Keratinocyte (primary cell): ENCODE results near the gene NPM3. TPM values are rescaled to one million over a fixed set of nuclear protein-coding genes. Genes with fewer than 3 reads are reported as not detected.

ENCODE experiments used
- DNase-seq: peaks from one replicate; pipeline ENCODE4 v3.0.0-alpha.2; 2011; ENCODE audit warnings: low read depth, missing footprints, low spot score
- FAIRE-seq: peaks from 2 replicates; lab custom pipeline; 2011; peaks lifted over from hg19 to GRCh38; lab: Jason Lieb, UNC
- H2AFZ ChIP-seq: 2 replicates; pipeline ENCODE4 v1.6.0; 2012; ENCODE audit warnings: low read length, control low read depth, inconsistent platforms; ENCODE audit not compliant: control insufficient read depth
- H3K27ac ChIP-seq: 2 replicates; pipeline ENCODE4 v1.5.1; 2011; ENCODE audit warnings: low read length; ENCODE audit not compliant: control insufficient read depth, insufficient read depth
- H3K27me3 ChIP-seq: 3 replicates; pipeline ENCODE4 v1.6.0; 2011; ENCODE audit warnings: low read length; ENCODE audit not compliant: control insufficient read depth, insufficient read depth; ENCODE audit errors: extremely low read depth
- H3K36me3 ChIP-seq, 2 experiments: 2 replicates in 1 of 2; 3 replicates in 1 of 2; pipeline ENCODE4 v1.5.1; 2011; ENCODE audit warnings: low read length in 2 of 2, mild to moderate bottlenecking in 1 of 2; ENCODE audit not compliant: control insufficient read depth in 2 of 2, insufficient read depth in 2 of 2; ENCODE audit errors: extremely low read depth in 1 of 2
- H3K4me1 ChIP-seq: 3 replicates; pipeline ENCODE4 v1.5.1; 2011; ENCODE audit warnings: low read length; ENCODE audit not compliant: control insufficient read depth, insufficient read depth; ENCODE audit errors: extremely low read depth
- H3K4me2 ChIP-seq: 3 replicates; pipeline ENCODE4 v1.6.0; 2011; ENCODE audit warnings: low read depth, low read length; ENCODE audit not compliant: control insufficient read depth, insufficient read depth; ENCODE audit errors: extremely low read depth
- H3K4me3 ChIP-seq, 3 experiments: fragments of 200-600 bp in 1 of 3; sonication (generic) in 1 of 3; 2 replicates in 2 of 3; 3 replicates in 1 of 3; pipeline ENCODE4 v1.5.1; 2011 to 2016; ENCODE audit warnings: low read length in 3 of 3, mild to moderate bottlenecking in 3 of 3, control low read depth in 2 of 3, inconsistent platforms in 1 of 3, low read depth in 1 of 3, mixed read lengths in 1 of 3, mixed run types in 1 of 3, moderate library complexity in 1 of 3; ENCODE audit not compliant: control insufficient read depth in 2 of 3, insufficient read depth in 2 of 3; ENCODE audit errors: extremely low read depth in 1 of 3
- H3K79me2 ChIP-seq: 2 replicates; pipeline ENCODE4 v1.6.0; 2012; ENCODE audit warnings: low read length; ENCODE audit not compliant: control insufficient read depth, insufficient read depth
- H3K9ac ChIP-seq: 3 replicates; pipeline ENCODE4 v1.6.0; 2011; ENCODE audit warnings: low read length; ENCODE audit not compliant: control insufficient read depth, insufficient read depth; ENCODE audit errors: extremely low read depth
- H3K9me1 ChIP-seq: 3 replicates; pipeline ENCODE4 v1.6.0; 2011; ENCODE audit warnings: low read length; ENCODE audit not compliant: control insufficient read depth, insufficient read depth; ENCODE audit errors: extremely low read depth
- H3K9me3 ChIP-seq: 2 replicates; pipeline ENCODE4 v1.5.1; 2012; ENCODE audit warnings: low read depth, low read length; ENCODE audit not compliant: control insufficient read depth
- H4K20me1 ChIP-seq: 3 replicates; pipeline ENCODE4 v1.6.0; 2011; ENCODE audit warnings: low read length; ENCODE audit not compliant: control insufficient read depth, insufficient read depth; ENCODE audit errors: extremely low read depth
- CTCF ChIP-seq, 3 experiments: IDR thresholded peaks in 1 of 3; conservative IDR thresholded peaks in 1 of 3; optimal IDR thresholded peaks in 1 of 3; 2 replicates in 2 of 3; 3 replicates in 1 of 3; pipeline versions ENCODE3 to v1.5.1; 2011; ENCODE audit warnings: low read length in 3 of 3, mild to moderate bottlenecking in 3 of 3, moderate library complexity in 2 of 3, control low read depth in 1 of 3, inconsistent platforms in 1 of 3; ENCODE audit not compliant: insufficient read depth in 2 of 3; ENCODE audit errors: extremely low read depth in 1 of 3
- EZH2 ChIP-seq: IDR thresholded peaks from one replicate; pipeline ENCODE4 v1.6.1; 2012; ENCODE audit warnings: inconsistent platforms, mild to moderate bottlenecking, low read length, moderate library complexity
- dilution Hi-C: fragments of 300-500 bp; cut with MboI; formaldehyde crosslinking; loops from one replicate; pipeline ENCODE4 v1.7.0; 2020; ENCODE audit warnings: low sequenced_read_pairs; ENCODE audit not compliant: extremely low pct_ligation_motif_present
- polyA plus RNA-seq, 5 experiments: library from polyadenylated mRNA; depleted of rRNA in 3 of 5; stranded (reverse) in 3 of 5; stranded (forward) in 1 of 5; unstranded in 1 of 5; fragments of >200 nt; gene quantifications; 1 replicate in 1 of 5; 2 replicates in 3 of 5; 3 replicates in 1 of 5; pipeline versions ENCODE4 v1.2.1 to v1.2.3, GENCODE V29; 2011 to 2012; ENCODE audit warnings: missing spikeins in 2 of 5, low read depth in 1 of 5, low replicate concordance in 1 of 5

Gene NPM3
- polyA plus RNA-seq, 1 donor (not counting 4 experiments of a cell fraction or from before 2014, with no cell fraction given) = 77.2 TPM

GRCh38 chr10:101778151-101778780, 5.0 kb downstream of the NPM3 start:
- Histone ChIP-seq H4K20me1 (peaks cover 24% of the 10 kb centered on the region), H3K27ac (no peak overlapping the region), H2AFZ (no peak overlapping the region), H3K9ac (no peak overlapping the region), H3K27me3 (peaks cover 46% of the 10 kb centered on the region), H3K79me2 (peaks cover 11% of the 10 kb centered on the region), H3K9me3 (no peaks in the 10 kb centered on the region), H3K4me2 (peak overlapping the region; percentile 78), H3K4me1 (peaks cover 41% of the 10 kb centered on the region), H3K4me3 (no peak overlapping the region), H3K9me1 (no peaks in the 10 kb centered on the region), H3K36me3 (peaks cover 5 to 10% of the 10 kb centered on the region in 2 experiments)
- dilution Hi-C loops = no loop called here
- TF ChIP-seq EZH2 (no peak), CTCF (optimal IDR thresholded peaks at IDR 0.05 in 1 of 3, IDR thresholded peaks at IDR 0.05 in 1 of 3, conservative IDR thresholded peaks at IDR 0.05 in 1 of 3; ENCODE audit: extremely low read depth in 1 of 3, insufficient read depth in 2 of 3, low read length in 3 of 3) (no peak)
- DNase-seq = no peak
- no peak for FAIRE-seq

GRCh38 chr10:101777619-101778145, 5.6 kb downstream of the NPM3 start:
- Histone ChIP-seq H3K27me3 (peaks cover 52% of the 10 kb centered on the region), H3K4me3 (no peak overlapping the region), H3K4me1 (peaks cover 41% of the 10 kb centered on the region), H3K9ac (no peak overlapping the region), H2AFZ (no peak overlapping the region), H3K4me2 (no peak overlapping the region), H3K27ac (no peak overlapping the region), H4K20me1 (peaks cover 24% of the 10 kb centered on the region), H3K36me3 (peaks cover 5 to 10% of the 10 kb centered on the region in 2 experiments), H3K9me1 (no peaks in the 10 kb centered on the region), H3K9me3 (no peaks in the 10 kb centered on the region), H3K79me2 (peaks cover 7% of the 10 kb centered on the region)
- FAIRE-seq (peak; percentile 26), DNase-seq (no peak)
- TF ChIP-seq EZH2 (no peak), CTCF (optimal IDR thresholded peaks at IDR 0.05 in 1 of 3, IDR thresholded peaks at IDR 0.05 in 1 of 3, conservative IDR thresholded peaks at IDR 0.05 in 1 of 3; ENCODE audit: extremely low read depth in 1 of 3, insufficient read depth in 2 of 3, low read length in 3 of 3) (no peak)
- dilution Hi-C loops = no loop called here
